Immature natural killer cell (primary cell): Measurements from ENCODE around the gene AFAP1L1. TPM values are rescaled to one million over a fixed set of nuclear protein-coding genes. Genes with fewer than 3 reads are reported as not detected.
"Not testable (repeated sequence)": the region's sequence is repeated elsewhere in the genome, so short reads cannot be mapped to it uniquely, and the experiment has no call there.

ENCODE experiments used
- DNase-seq, 3 donors: peaks; one replicate each; pipeline ENCODE4 v3.0.0; 2022; ENCODE audit warnings: mixed read lengths in 1 of 3
- H3K27ac Mint-ChIP-seq, 6 donors: one replicate each; pipeline ENCODE4 v1.8.0; 2020; ENCODE audit warnings: mixed read lengths in 6 of 6, mild to moderate bottlenecking in 5 of 6, inconsistent platforms in 4 of 6, moderate library complexity in 3 of 6
- H3K27me3 Mint-ChIP-seq, 3 donors: one replicate each; pipeline ENCODE4 v1.8.0; 2020 to 2021; ENCODE audit warnings: low read depth in 3 of 3, mild to moderate bottlenecking in 3 of 3, mixed read lengths in 3 of 3, moderate library complexity in 3 of 3, inconsistent platforms in 1 of 3
- H3K36me3 Mint-ChIP-seq, 3 donors: one replicate each; pipeline ENCODE4 v1.8.0; 2020; ENCODE audit warnings: mixed read lengths in 3 of 3, inconsistent platforms in 2 of 3, mild to moderate bottlenecking in 2 of 3
- H3K4me1 Mint-ChIP-seq, 2 donors: one replicate each; pipeline ENCODE4 v1.8.0; 2020; ENCODE audit warnings: inconsistent platforms in 2 of 2, mild to moderate bottlenecking in 2 of 2, mixed read lengths in 2 of 2, moderate library complexity in 1 of 2
- H3K4me3 Mint-ChIP-seq, 5 donors: one replicate each; pipeline ENCODE4 v1.8.0; 2020; ENCODE audit warnings: mild to moderate bottlenecking in 5 of 5, mixed read lengths in 5 of 5, inconsistent platforms in 3 of 5, moderate library complexity in 3 of 5
- H3K9me3 Mint-ChIP-seq, 6 donors: one replicate each; pipeline ENCODE4 v1.8.0; 2020; ENCODE audit warnings: mild to moderate bottlenecking in 6 of 6, mixed read lengths in 6 of 6, inconsistent platforms in 4 of 6, moderate library complexity in 3 of 6
- polyA plus RNA-seq, 3 donors: library from polyadenylated mRNA; unstranded; fragments of 300-500 nt; fragmentation: Illumina TruSeq; gene quantifications; one replicate each; pipeline ENCODE4 v1.2.3, GENCODE V29; 2021

The AFAP1L1 gene
- polyA plus RNA-seq, 3 donors from 2014 or later, result 0.28 to 0.83 TPM; not detected in 1

GRCh38 chr5:149382517-149383220 is 111.0 kb downstream of the AFAP1L1 start:
- H3K4me3 Mint-ChIP-seq, result no peak overlapping the region
- H3K4me1 Mint-ChIP-seq, result no peaks in the 10 kb centered on the region
- H3K27me3 Mint-ChIP-seq, result peaks cover 0 to 2% (median 1%) of the 10 kb centered on the region in 3 donors
- H3K36me3 Mint-ChIP-seq, result no peaks in the 10 kb centered on the region
- H3K27ac Mint-ChIP-seq, result no peak overlapping the region
- H3K9me3 Mint-ChIP-seq, result no peaks in the 10 kb centered on the region
- no peak for DNase-seq

- no peaks in the 10 kb centered on the region for H3K36me3 Mint-ChIP-seq
- H3K27me3 Mint-ChIP-seq, result peaks cover under 1 to 2% (median 1%) of the 10 kb centered on the region in 3 donors
- DNase-seq, result no peak
- no peak overlapping the region for H3K4me3 Mint-ChIP-seq
- H3K27ac Mint-ChIP-seq, result no peak overlapping the region
- H3K4me1 Mint-ChIP-seq, result no peaks in the 10 kb centered on the region
- H3K9me3 Mint-ChIP-seq, result no peaks in the 10 kb centered on the region
Measured at GRCh38 chr5:149383399-149383798, 111.7 kb downstream of the AFAP1L1 start.

DNA sequence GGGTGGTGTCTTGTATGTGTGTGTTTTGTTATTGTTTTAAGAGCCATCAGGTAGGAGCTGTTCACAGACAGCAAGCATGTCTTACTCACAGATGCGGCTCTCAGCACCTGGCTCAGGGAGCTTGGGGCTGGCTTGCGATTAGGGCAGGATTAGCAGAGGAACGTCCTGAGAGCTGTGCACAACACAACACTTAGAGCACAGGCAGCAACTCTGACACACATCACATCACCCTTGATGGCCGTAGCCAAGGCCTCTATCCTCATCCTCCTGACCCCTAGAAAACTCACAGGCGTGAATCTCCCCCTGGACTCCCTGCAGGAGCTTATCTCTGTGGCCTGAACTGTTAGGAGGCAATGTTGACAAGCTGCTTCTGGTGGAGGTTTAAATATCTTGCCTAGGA is 114.5 kb downstream of the AFAP1L1 start:
- Mint-ChIP-seq H3K27ac (no peak overlapping the region), H3K4me3 (no peak overlapping the region), H3K9me3 (no peaks in the 10 kb centered on the region), H3K36me3 (no peaks in the 10 kb centered on the region), H3K4me1 (no peaks in the 10 kb centered on the region), H3K27me3 (peaks cover 1 to 4% (median 2%) of the 10 kb centered on the region in 3 donors)
- DNase-seq, result no peak

DNA sequence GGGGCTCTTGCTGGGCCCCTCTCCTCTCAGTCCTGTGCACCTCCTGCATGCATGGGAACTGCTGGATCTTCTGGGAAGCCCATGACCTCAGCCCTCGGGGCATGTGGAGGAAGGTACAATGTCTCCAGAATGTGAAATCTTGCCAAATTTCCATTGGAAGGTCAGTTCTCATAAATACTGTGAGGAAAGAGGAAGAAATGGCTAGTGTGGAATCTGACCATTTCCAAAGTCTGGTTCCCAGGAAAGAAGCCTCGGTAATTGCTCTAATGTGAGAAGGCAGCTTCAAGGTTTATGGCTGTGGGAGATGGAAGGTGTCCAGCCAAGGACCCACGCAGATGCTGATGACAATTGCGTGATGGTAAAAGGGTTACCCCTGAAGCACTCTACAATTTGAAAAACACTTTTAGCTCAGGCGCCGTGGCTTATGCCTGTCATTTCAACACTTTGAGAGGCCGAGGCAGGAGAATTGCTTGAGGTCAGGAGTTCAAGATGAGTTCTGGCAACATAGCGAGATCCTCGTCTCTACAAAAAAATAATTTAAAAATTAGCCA is 115.5 kb downstream of the AFAP1L1 start:
- Mint-ChIP-seq H3K4me1 (no peaks in the 10 kb centered on the region), H3K4me3 (no peak overlapping the region), H3K27ac (no peak overlapping the region), H3K36me3 (no peaks in the 10 kb centered on the region), H3K27me3 (peaks cover 0 to 2% (median 2%) of the 10 kb centered on the region in 3 donors), H3K9me3 (no peaks in the 10 kb centered on the region)
- DNase-seq, result no peak

DNA sequence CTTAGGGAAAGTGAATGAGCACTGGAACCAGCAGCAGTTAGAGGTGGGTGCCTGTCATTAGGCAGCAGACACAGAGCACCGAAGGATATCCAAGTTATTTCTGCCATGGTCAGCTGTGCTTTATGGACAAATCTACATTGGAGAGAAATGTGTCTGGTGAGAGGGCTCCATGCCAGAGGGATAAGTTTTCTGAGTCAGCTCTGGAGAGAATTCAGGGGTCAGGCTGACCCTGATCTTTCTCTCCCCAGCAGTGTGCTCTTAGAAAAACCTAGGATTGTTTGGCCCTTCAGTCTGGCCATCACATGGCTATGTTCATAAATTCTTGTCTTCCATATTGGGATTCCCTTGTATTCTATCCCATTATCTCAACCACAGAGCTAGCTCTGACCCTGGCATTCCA is 116.3 kb downstream of the AFAP1L1 start:
- no peaks in the 10 kb centered on the region for H3K4me1 Mint-ChIP-seq
- no peak for DNase-seq
- no peak overlapping the region for H3K4me3 Mint-ChIP-seq
- no peaks in the 10 kb centered on the region for H3K36me3 Mint-ChIP-seq
- H3K27me3 Mint-ChIP-seq, result peaks cover 2% of the 10 kb centered on the region in 3 donors
- H3K9me3 Mint-ChIP-seq, result no peaks in the 10 kb centered on the region
- no peak overlapping the region for H3K27ac Mint-ChIP-seq

DNA sequence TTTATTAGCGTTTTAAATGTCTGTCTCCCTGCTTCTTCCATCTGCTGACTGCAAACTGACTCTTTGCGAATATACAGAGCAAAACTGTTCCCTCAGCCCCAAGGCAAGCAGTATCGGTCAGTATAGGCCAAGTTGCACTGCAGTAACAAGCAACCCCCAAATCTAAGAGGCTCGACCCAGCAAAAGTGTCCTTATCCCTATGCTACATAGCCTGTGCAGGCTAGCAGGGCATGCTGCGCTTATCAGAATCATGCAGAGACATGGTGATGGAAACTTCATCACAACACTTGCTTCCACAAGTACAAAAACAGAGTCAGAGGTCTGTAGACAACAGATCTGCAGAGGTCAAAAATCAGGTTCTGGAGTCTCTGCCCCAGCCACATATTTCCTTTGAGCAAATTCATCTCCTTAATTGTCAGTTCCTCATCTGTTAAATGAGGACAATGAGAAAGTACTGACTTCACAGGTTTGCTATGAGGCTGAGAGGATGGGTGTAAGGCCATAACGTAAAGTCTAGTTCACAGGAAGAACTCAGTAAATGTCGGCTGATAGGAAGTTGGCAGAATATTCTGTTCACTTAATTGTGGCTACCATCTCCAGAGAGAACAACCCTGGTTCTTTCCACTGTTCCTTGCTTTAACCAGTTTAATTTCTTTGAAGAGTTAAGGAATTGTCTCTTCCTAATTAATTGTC is 117.0 kb downstream of the AFAP1L1 start:
- Mint-ChIP-seq H3K36me3 (no peaks in the 10 kb centered on the region), H3K9me3 (no peaks in the 10 kb centered on the region), H3K4me1 (no peaks in the 10 kb centered on the region), H3K4me3 (no peak overlapping the region), H3K27ac (no peak overlapping the region), H3K27me3 (peaks cover 2 to 4% (median 2%) of the 10 kb centered on the region in 3 donors)
- DNase-seq, result no peak

DNA sequence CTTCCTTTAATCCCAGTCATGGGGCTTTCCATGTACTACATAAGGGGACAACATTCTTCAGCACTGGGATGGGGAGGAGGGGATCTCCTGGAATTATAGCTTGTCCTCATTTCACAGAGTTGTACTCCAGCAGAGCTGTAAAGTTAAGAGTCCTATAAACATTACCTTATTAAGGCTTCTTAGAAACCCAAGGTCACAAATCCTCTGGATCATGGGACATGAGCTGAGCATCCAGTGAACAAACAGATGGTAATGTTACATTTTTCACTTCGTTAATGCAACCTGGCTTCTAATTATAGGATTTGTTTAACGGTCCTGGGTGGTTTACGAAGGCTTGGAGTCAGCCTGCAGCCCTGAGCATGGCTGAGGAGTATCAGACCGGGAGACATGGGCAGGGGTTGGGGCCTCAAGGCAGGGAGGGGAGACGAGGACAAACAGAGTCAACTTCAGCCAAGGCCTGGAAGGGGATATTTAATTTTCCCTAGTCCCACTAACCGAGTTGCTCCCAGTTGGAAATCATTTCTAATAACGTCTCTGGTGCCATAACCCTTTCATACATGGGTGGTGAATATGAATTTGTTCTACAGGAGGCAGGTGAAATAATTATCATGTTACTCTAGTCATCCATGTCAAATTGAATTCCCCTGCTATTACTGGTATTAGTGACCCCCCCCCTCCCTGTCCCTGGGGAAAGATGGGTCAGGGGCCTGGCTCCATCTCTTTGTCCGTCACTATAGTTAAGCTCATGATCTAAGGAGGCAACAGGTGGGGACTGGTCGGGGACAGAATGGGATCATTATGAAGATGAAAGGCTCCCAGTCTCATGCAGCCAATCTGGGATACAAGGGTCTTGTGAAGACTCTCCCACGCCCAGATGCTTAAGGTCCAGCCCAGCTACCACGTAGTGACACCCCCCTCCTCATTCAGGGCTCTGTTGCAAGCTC is 118.2 kb downstream of the AFAP1L1 start:
- no peak overlapping the region for H3K4me3 Mint-ChIP-seq
- H3K36me3 Mint-ChIP-seq, result no peaks in the 10 kb centered on the region
- no peak overlapping the region for H3K27ac Mint-ChIP-seq
- H3K4me1 Mint-ChIP-seq, result no peaks in the 10 kb centered on the region
- no peaks in the 10 kb centered on the region for H3K9me3 Mint-ChIP-seq
- H3K27me3 Mint-ChIP-seq, result peaks cover 2 to 4% (median 2%) of the 10 kb centered on the region in 3 donors
- no peak for DNase-seq

DNA sequence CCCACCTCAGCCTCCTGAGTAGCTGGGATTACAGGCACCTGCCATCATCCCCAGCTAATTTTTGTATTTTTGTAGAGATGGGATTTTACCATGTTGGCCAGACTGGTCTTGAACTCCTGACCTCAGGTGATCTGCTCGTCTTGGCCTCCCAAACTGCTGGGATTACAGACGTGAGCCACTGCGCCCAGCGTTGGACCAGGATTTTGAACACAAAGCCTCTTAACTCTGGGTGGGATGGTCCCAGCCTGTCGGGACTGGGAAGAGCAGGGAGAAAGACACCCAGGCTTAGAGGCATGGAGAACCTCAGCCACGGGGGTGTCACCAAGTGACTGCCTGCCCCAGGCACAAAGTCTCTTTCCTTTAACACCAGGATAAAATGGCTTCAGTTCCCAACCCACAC is 119.4 kb downstream of the AFAP1L1 start:
- not testable (repeated sequence) for H3K4me3 Mint-ChIP-seq, H3K27me3 Mint-ChIP-seq, H3K27ac Mint-ChIP-seq, H3K9me3 Mint-ChIP-seq, DNase-seq, H3K4me1 Mint-ChIP-seq, H3K36me3 Mint-ChIP-seq

Other genes with a start within 250 kb of the AFAP1L1 start
- under 1 TPM in 2 of 3 donors, not detected in 1; 0.47 to 0.82 TPM for gene SH3TC2, start 208.8 kb upstream of the AFAP1L1 start, polyA plus RNA-seq
- gene ABLIM3, start 130.4 kb upstream of the AFAP1L1 start, polyA plus RNA-seq, result under 1 TPM in 2 of 3 donors, not detected in 1; 0.21 to 0.30 TPM
- 1 to 10 TPM in 2 of 3 donors, under 1 TPM in 1; 0.88 to 4.5 (median 2.6) TPM for gene GRPEL2, start 73.6 kb downstream of the AFAP1L1 start, polyA plus RNA-seq
- gene PCYOX1L, start 86.2 kb downstream of the AFAP1L1 start, polyA plus RNA-seq, result 1 to 10 TPM; 3.7 to 8.7 (median 6.8) TPM
- gene IL17B, start 107.4 kb downstream of the AFAP1L1 start, polyA plus RNA-seq, result not detected